GM06990 (cell line): ENCODE results near the gene ESF1.

Source experiments
- DNase-seq: peaks from one replicate; pipeline ENCODE4 v3.0.0-alpha.2; 2011; ENCODE audit not compliant: insufficient read length; ENCODE audit errors: extremely low read depth
- H3K27me3 ChIP-seq: replicated peaks from 2 replicates; pipeline ENCODE4 v1.6.0; 2011; ENCODE audit warnings: low read length; ENCODE audit not compliant: control insufficient read depth, insufficient read depth
- H3K36me3 ChIP-seq: 2 replicates; pipeline ENCODE4 v1.5.1; 2011; ENCODE audit warnings: low read length; ENCODE audit not compliant: control insufficient read depth, insufficient read depth
- H3K4me3 ChIP-seq: replicated peaks from 2 replicates; pipeline ENCODE4 v1.5.1; 2011; ENCODE audit warnings: low read depth, mild to moderate bottlenecking, control low read depth, low read length
- CTCF ChIP-seq: IDR thresholded peaks from 2 replicates; pipeline ENCODE4 v1.5.1; 2011; ENCODE audit warnings: low read length, control low read depth, mild to moderate bottlenecking, inconsistent platforms; ENCODE audit not compliant: insufficient read depth, poor library complexity, severe bottlenecking

Gene ESF1

GRCh38 chr20:13788167-13788834 is 3.6 kb upstream of the ESF1 start:
- Histone ChIP-seq H3K4me3 (no peak overlapping the region), H3K36me3 (peaks cover 8% of the 10 kb centered on the region), H3K27me3 (no peaks in the 10 kb centered on the region)
- no peak for DNase-seq
- peak; percentile 55 for TF ChIP-seq CTCF

GRCh38 chr20:13786143-13786828 is 1.6 kb upstream of the ESF1 start:
- H3K27me3 ChIP-seq = no peaks in the 10 kb centered on the region
- H3K4me3 ChIP-seq = peak overlapping the region; percentile 90
- DNase-seq = no peak
- TF ChIP-seq CTCF = no peak
- peaks cover 5% of the 10 kb centered on the region for H3K36me3 ChIP-seq

GRCh38 chr20:13784271-13784892 is 337 bp downstream of the ESF1 start:
- DNase-seq = no peak
- Histone ChIP-seq H3K36me3 (peaks cover 3% of the 10 kb centered on the region; the same call in 1 of the 2 replicates), H3K4me3 (peak overlapping the region; percentile 90), H3K27me3 (no peaks in the 10 kb centered on the region)
- peak; percentile 14 for TF ChIP-seq CTCF

- Histone ChIP-seq H3K4me3 (peak overlapping the region; percentile 90), H3K36me3 (no peaks in the 10 kb centered on the region; the same call in 1 of the 2 replicates), H3K27me3 (no peaks in the 10 kb centered on the region)
- no peak for TF ChIP-seq CTCF
- DNase-seq = no peak
These were observed 1.2 kb downstream of the ESF1 start for GRCh38 chr20:13783528-13783927.

GRCh38 chr20:13778827-13779226 is 5.9 kb downstream of the ESF1 start:
- no peak for TF ChIP-seq CTCF
- peak; percentile 50 for DNase-seq
- no peak overlapping the region for H3K4me3 ChIP-seq
- no peaks in the 10 kb centered on the region for H3K27me3 ChIP-seq
- no peaks in the 10 kb centered on the region; the same call in 1 of the 2 replicates for H3K36me3 ChIP-seq
